ENCODE measurements around the gene UST. TPM values are rescaled to one million over a fixed set of nuclear protein-coding genes. Genes with fewer than 3 reads are reported as not detected.

UST gene
- total RNA-seq, 2 donors from 2014 or later = 15.3 to 16.3 TPM

GRCh38 chr6:149093643-149094042 is 346.8 kb downstream of the UST start:
- H3K27me3 ChIP-seq (ENCODE audit: control insufficient read depth, insufficient read depth, low read length, poor library complexity, severe bottlenecking) = no peaks in the 10 kb centered on the region
- no peak overlapping the region for H3K27ac ChIP-seq (ENCODE audit: low read depth, low read length)
- H3K4me3 Mint-ChIP-seq = no peak overlapping the region
- peaks cover under 1% of the 10 kb centered on the region for H3K9me3 ChIP-seq (ENCODE audit: control insufficient read depth, low read length)
- no peak overlapping the region for H3K9ac ChIP-seq (ENCODE audit: extremely low read depth, low read length, poor library complexity, severe bottlenecking)
- H3K27ac Mint-ChIP-seq = no peak overlapping the region
- no peaks in the 10 kb centered on the region for H3K27me3 Mint-ChIP-seq (ENCODE audit: insufficient read depth)
- no peak for DNase-seq
- H3K9me3 Mint-ChIP-seq = peaks cover 10% of the 10 kb centered on the region
- TF ChIP-seq CTCF (conservative IDR thresholded peaks at IDR 0.05) = no peak
- H3K4me1 Mint-ChIP-seq = peaks cover 4% of the 10 kb centered on the region
- 80 to 88% methylated on average over 3 of the region's 3 CpGs for WGBS, 2 experiments (ENCODE audit: insufficient coverage in 1 of 2, insufficient read length in 1 of 2)
- no peak overlapping the region for H3K4me3 ChIP-seq (ENCODE audit: low read length)
- no peaks in the 10 kb centered on the region for H3K36me3 Mint-ChIP-seq (ENCODE audit: low read depth)
- H3K36me3 ChIP-seq (ENCODE audit: control insufficient read depth, insufficient read depth, low read length) = no peaks in the 10 kb centered on the region
- H3K4me1 ChIP-seq (ENCODE audit: control insufficient read depth, insufficient read depth, low read length) = no peaks in the 10 kb centered on the region

GRCh38 chr6:149094156-149094555 is 347.3 kb downstream of the UST start:
- Histone ChIP-seq H3K4me3 (ENCODE audit: low read length) (no peak overlapping the region), H3K4me1 (ENCODE audit: control insufficient read depth, insufficient read depth, low read length) (no peaks in the 10 kb centered on the region), H3K36me3 (ENCODE audit: control insufficient read depth, insufficient read depth, low read length) (no peaks in the 10 kb centered on the region), H3K27me3 (ENCODE audit: control insufficient read depth, insufficient read depth, low read length, poor library complexity, severe bottlenecking) (no peaks in the 10 kb centered on the region), H3K9ac (ENCODE audit: extremely low read depth, low read length, poor library complexity, severe bottlenecking) (no peak overlapping the region), H3K27ac (ENCODE audit: low read depth, low read length) (no peak overlapping the region), H3K9me3 (ENCODE audit: control insufficient read depth, low read length) (peaks cover 5% of the 10 kb centered on the region)
- Mint-ChIP-seq H3K4me1 (peaks cover 4% of the 10 kb centered on the region), H3K36me3 (ENCODE audit: low read depth) (no peaks in the 10 kb centered on the region), H3K27ac (no peak overlapping the region), H3K27me3 (ENCODE audit: insufficient read depth) (no peaks in the 10 kb centered on the region), H3K4me3 (no peak overlapping the region), H3K9me3 (peaks cover 16% of the 10 kb centered on the region)
- TF ChIP-seq CTCF (conservative IDR thresholded peaks at IDR 0.05) = no peak
- 47% methylated on average over 3 of the region's 3 CpGs; no CpG with 5 or more reads in 1 of the 2 experiments for WGBS, 2 experiments (ENCODE audit: insufficient coverage in 1 of 2, insufficient read length in 1 of 2)
- DNase-seq = peak; percentile 56

GRCh38 chr6:149094934-149095351 is 348.1 kb downstream of the UST start:
- Histone ChIP-seq H3K27me3 (ENCODE audit: control insufficient read depth, insufficient read depth, low read length, poor library complexity, severe bottlenecking) (no peaks in the 10 kb centered on the region), H3K9me3 (ENCODE audit: control insufficient read depth, low read length) (peaks cover 7% of the 10 kb centered on the region), H3K9ac (ENCODE audit: extremely low read depth, low read length, poor library complexity, severe bottlenecking) (no peak overlapping the region), H3K4me3 (ENCODE audit: low read length) (no peak overlapping the region), H3K36me3 (ENCODE audit: control insufficient read depth, insufficient read depth, low read length) (no peaks in the 10 kb centered on the region), H3K4me1 (ENCODE audit: control insufficient read depth, insufficient read depth, low read length) (no peaks in the 10 kb centered on the region), H3K27ac (ENCODE audit: low read depth, low read length) (no peak overlapping the region)
- Mint-ChIP-seq H3K27ac (no peak overlapping the region), H3K27me3 (ENCODE audit: insufficient read depth) (no peaks in the 10 kb centered on the region), H3K9me3 (peaks cover 16% of the 10 kb centered on the region), H3K36me3 (ENCODE audit: low read depth) (no peaks in the 10 kb centered on the region), H3K4me1 (peaks cover 4% of the 10 kb centered on the region), H3K4me3 (no peak overlapping the region)
- no peak for DNase-seq
- WGBS, 2 experiments (ENCODE audit: insufficient coverage in 1 of 2, insufficient read length in 1 of 2) = 87 to 100% methylated on average over 1 to 2 of the region's 2 CpGs
- no peak for TF ChIP-seq CTCF (conservative IDR thresholded peaks at IDR 0.05)
